ENCODE data around the gene NUP62. TPM values are rescaled to one million over a fixed set of nuclear protein-coding genes. Genes with fewer than 3 reads are reported as not detected.
A peak's percentile ranks its signal among the peaks of the same experiment; 100 is the strongest.

Gene NUP62
- total RNA-seq, 1 donor from 2014 or later: 36.5 TPM

DNA sequence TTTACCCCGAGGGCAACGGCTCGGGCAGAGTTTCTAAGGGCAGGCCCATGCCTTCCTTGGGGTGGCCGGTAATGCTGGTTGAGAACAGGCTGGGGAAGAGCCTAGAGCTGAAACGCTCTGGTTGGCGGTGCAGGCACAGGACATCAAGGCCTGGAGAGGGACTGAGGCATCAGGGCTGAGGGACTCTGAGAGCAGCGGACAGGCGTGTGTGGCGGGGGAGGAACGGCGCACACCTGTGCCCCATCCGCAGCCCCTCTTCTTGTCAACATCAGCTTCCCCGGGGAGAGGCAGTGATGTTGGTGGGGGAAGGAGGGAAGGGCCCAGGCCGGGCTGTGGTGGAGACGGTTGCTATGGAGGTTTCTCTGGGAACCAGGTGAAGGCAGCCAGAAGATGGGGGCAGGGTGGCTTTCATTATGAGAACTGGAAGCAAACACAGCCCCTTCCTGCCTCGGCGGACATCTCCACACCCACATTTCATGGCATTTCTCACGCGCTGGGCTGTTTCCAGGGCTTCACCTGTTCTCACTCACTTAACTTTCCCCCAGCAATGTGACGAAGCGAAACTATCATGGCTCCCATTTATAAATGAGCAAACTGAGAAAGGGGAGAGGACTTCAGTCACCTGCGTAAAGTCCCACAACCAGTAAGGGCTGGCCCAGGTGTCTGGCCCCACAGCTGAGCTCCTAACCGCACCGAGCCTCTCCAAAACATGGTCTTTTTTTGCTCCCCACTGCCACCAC is 8.5 kb downstream of the NUP62 start:
- no peaks in the 10 kb centered on the region for H3K27me3 ChIP-seq (ENCODE audit: low read depth)
- no peak overlapping the region for H3K4me3 ChIP-seq
- H3K4me1 ChIP-seq: no peaks in the 10 kb centered on the region
- no peak for DNase-seq
- intact Hi-C loops (cut with DNase I): no loop called here
- H3K36me3 ChIP-seq: peaks cover 69% of the 10 kb centered on the region
- no peak for ATAC-seq
- no peak for TF ChIP-seq CTCF (IDR thresholded peaks at IDR 0.05)
- no peaks in the 10 kb centered on the region for H3K9me3 ChIP-seq
- H3K27ac ChIP-seq: no peak overlapping the region

GRCh38 chr19:49918089-49918488 is 11.2 kb downstream of the NUP62 start:
- no peaks in the 10 kb centered on the region for H3K9me3 ChIP-seq
- H3K4me3 ChIP-seq: no peak overlapping the region
- H3K27me3 ChIP-seq (ENCODE audit: low read depth): no peaks in the 10 kb centered on the region
- H3K36me3 ChIP-seq: peaks cover 59% of the 10 kb centered on the region
- TF ChIP-seq CTCF (IDR thresholded peaks at IDR 0.05): no peak
- intact Hi-C loops (cut with DNase I): no loop called here
- DNase-seq: no peak
- no peak overlapping the region for H3K27ac ChIP-seq
- peaks cover 5% of the 10 kb centered on the region for H3K4me1 ChIP-seq
- ATAC-seq: no peak

DNA sequence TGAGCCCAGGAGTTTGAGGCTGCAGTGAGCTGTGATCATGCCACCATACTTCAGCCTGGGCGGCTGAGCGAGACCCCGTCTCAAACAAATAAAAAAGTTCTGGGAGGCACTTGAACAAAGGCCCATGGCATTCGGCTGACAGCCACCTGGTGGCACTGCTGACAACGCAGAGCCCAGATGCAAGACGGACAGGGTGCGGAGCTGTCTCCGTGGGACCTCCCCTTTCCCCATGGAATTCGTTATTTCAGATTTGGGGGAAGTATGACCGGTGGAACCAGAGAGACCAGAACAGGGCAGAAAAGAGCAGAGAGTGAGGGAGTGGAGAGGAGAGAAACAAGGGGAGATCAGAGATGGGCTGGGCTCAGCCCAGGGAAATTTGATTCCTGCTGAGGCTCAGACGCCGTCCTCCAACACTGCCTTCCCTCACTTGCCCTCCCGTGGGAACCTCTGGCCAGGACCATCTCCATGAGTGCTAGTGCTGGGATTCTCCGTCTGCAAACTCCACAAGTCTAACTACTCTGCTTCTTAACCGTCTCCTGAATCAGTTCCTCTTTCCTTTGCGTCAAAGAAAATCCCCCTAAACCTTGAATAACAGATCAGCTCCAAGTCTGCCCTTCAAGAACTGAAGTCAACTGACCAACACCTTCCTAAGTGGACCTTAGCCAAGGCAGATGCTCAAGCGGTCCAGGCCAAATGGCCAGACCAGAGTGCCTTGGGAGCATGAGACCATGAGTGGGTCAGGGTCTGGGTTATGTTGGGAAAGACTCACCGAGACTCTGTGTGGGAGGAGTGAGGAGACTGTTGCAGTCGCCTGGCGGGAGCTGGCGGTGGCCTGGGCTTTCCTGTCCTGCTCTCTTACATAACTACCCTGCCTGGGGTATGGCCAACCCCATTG is 12.2 kb downstream of the NUP62 start:
- Histone ChIP-seq H3K4me3 (no peak overlapping the region), H3K36me3 (peaks cover 55% of the 10 kb centered on the region), H3K27ac (no peak overlapping the region), H3K4me1 (peaks cover 8% of the 10 kb centered on the region), H3K27me3 (ENCODE audit: low read depth) (no peaks in the 10 kb centered on the region), H3K9me3 (no peaks in the 10 kb centered on the region)
- ATAC-seq: peak; percentile 19 to 41
- TF ChIP-seq CTCF (IDR thresholded peaks at IDR 0.05): no peak
- intact Hi-C loops (cut with DNase I): no loop called here
- no peak for DNase-seq

- H3K4me1 ChIP-seq: peaks cover 22% of the 10 kb centered on the region
- ATAC-seq: no peak
- no peak for TF ChIP-seq CTCF (IDR thresholded peaks at IDR 0.05)
- no peak for DNase-seq
- H3K27me3 ChIP-seq (ENCODE audit: low read depth): no peaks in the 10 kb centered on the region
- H3K9me3 ChIP-seq: no peaks in the 10 kb centered on the region
- intact Hi-C loops (cut with DNase I): no loop called here
- H3K27ac ChIP-seq: no peak overlapping the region
- no peak overlapping the region for H3K4me3 ChIP-seq
- peaks cover 43% of the 10 kb centered on the region for H3K36me3 ChIP-seq
These were observed 14.0 kb downstream of the NUP62 start for GRCh38 chr19:49915271-49915670.

GRCh38 chr19:49913720-49914119 is 15.6 kb downstream of the NUP62 start:
- Histone ChIP-seq H3K27ac (no peak overlapping the region), H3K36me3 (peaks cover 55% of the 10 kb centered on the region), H3K9me3 (no peaks in the 10 kb centered on the region), H3K27me3 (ENCODE audit: low read depth) (no peaks in the 10 kb centered on the region), H3K4me1 (peaks cover 22% of the 10 kb centered on the region), H3K4me3 (no peak overlapping the region)
- TF ChIP-seq CTCF (IDR thresholded peaks at IDR 0.05): no peak
- intact Hi-C loops (cut with DNase I): no loop called here
- no peak for ATAC-seq
- no peak for DNase-seq

Measured in lower lobe of right lung (tissue), 2 donors.